ENCODE data around the gene CHGA. TPM values are rescaled to one million over a fixed set of nuclear protein-coding genes. Genes with fewer than 3 reads are reported as not detected.

Gene CHGA
- total RNA-seq, 1 experiment from 2014 or later: 0.17 TPM

DNA sequence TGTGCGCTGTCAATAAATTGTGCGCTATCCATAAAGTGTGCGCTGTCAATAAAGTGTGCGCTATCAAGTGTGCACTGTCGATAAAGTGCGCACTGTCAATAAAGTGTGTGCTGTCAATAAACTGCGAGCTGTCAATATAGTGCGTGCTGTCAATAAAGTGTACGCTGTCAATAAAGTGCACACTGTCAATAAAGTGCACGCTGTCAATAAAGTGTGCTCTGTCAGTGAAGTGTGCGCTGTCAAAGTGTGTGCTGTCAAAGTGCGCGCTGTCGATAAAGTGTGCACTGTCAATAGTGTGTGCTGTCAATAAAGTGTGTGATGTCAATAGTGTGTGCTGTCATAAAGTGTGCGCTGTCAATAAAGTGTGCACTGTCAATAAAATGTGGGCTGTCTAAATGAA, 2.9 kb upstream of the CHGA start:
- H3K4me3 Mint-ChIP-seq (ENCODE audit: low read depth, unreplicated experiment): no peak overlapping the region
- no peaks in the 10 kb centered on the region for H3K4me1 Mint-ChIP-seq (ENCODE audit: low read depth, unreplicated experiment)
- DNase-seq: no peak
- TF ChIP-seq, protein P1, sequence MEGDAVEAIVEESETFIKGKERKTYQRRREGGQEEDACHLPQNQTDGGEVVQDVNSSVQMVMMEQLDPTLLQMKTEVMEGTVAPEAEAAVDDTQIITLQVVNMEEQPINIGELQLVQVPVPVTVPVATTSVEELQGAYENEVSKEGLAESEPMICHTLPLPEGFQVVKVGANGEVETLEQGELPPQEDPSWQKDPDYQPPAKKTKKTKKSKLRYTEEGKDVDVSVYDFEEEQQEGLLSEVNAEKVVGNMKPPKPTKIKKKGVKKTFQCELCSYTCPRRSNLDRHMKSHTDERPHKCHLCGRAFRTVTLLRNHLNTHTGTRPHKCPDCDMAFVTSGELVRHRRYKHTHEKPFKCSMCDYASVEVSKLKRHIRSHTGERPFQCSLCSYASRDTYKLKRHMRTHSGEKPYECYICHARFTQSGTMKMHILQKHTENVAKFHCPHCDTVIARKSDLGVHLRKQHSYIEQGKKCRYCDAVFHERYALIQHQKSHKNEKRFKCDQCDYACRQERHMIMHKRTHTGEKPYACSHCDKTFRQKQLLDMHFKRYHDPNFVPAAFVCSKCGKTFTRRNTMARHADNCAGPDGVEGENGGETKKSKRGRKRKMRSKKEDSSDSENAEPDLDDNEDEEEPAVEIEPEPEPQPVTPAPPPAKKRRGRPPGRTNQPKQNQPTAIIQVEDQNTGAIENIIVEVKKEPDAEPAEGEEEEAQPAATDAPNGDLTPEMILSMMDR (IDR thresholded peaks at IDR 0.05; ENCODE audit: unreplicated experiment): no peak
- H3K36me3 Mint-ChIP-seq (ENCODE audit: insufficient read depth, unreplicated experiment): no peaks in the 10 kb centered on the region
- intact Hi-C loops (cut with micrococcal nuclease; ENCODE audit: unreplicated experiment): no loop called here
- no peaks in the 10 kb centered on the region for H3K9me3 Mint-ChIP-seq (ENCODE audit: low read depth, unreplicated experiment)
- BruUV-seq (replicated peaks): no TSS peak
- no peak overlapping the region for H3K27ac Mint-ChIP-seq (ENCODE audit: unreplicated experiment)
- H3K27me3 Mint-ChIP-seq (ENCODE audit: unreplicated experiment): peaks cover 91% of the 10 kb centered on the region
- CTCF ChIA-PET: no interaction called here

DNA sequence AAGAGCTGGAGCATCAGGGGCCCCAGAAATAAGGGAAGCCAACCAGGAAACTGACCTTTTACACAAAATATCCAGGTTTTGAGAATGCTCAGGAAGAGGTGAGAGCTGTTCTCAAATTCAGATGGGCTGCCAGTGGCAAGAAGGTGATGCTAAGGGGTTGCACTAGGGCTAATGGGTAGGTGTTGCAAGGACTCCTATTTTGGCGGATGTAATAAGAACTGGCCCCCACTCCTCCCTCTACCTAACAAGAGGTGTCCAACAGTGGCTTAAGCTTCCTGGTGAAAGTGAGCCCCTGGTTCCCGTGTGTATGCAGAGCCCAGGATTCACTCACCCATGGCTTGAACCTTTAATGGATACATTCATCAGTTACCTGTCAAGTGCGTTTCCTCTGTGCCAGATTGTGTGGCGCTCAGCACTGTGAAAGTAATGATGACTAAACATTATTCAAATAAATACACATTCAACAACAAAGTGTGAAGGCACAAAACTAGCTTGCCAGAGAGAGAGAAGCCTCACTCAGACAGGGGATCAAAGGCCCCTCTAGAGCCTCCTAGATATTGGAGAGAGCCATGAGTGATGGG, 705 bp upstream of the CHGA start:
- no TSS peak for BruUV-seq (replicated peaks)
- Mint-ChIP-seq H3K4me3 (ENCODE audit: low read depth, unreplicated experiment) (no peak overlapping the region), H3K27me3 (ENCODE audit: unreplicated experiment) (peaks cover 80% of the 10 kb centered on the region), H3K36me3 (ENCODE audit: insufficient read depth, unreplicated experiment) (no peaks in the 10 kb centered on the region), H3K27ac (ENCODE audit: unreplicated experiment) (no peak overlapping the region), H3K9me3 (ENCODE audit: low read depth, unreplicated experiment) (no peaks in the 10 kb centered on the region), H3K4me1 (ENCODE audit: low read depth, unreplicated experiment) (no peaks in the 10 kb centered on the region)
- TF ChIP-seq, protein P1 (IDR thresholded peaks at IDR 0.05; ENCODE audit: unreplicated experiment): no peak
- intact Hi-C loops (cut with micrococcal nuclease; ENCODE audit: unreplicated experiment): no loop called here
- CTCF ChIA-PET: no interaction called here
- DNase-seq: no peak

DNA sequence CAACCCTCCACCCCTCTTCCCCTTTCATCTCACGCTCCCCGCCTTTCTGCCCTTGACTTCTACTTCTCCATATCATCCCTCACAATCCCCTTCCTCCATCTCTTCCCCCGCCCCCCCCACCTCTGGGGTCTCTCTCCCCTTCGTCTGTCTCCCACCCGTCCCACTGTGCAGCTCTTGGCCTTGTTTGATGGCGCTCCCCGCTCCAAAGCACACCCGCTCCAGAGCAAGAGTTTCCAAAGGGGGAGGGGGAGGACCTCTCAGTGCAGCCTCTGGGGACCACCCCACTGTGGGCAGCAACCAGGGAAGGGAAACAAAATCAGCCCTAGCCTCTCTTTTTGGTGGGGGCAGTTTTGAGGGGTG, 774 bp downstream of the CHGA start:
- DNase-seq: no peak
- no peak overlapping the region for H3K27ac Mint-ChIP-seq (ENCODE audit: unreplicated experiment)
- CTCF ChIA-PET: no interaction called here
- BruUV-seq (replicated peaks): no TSS peak
- no peaks in the 10 kb centered on the region for H3K9me3 Mint-ChIP-seq (ENCODE audit: low read depth, unreplicated experiment)
- TF ChIP-seq, protein P1 (IDR thresholded peaks at IDR 0.05; ENCODE audit: unreplicated experiment): no peak
- no peak overlapping the region for H3K4me3 Mint-ChIP-seq (ENCODE audit: low read depth, unreplicated experiment)
- peaks cover 65% of the 10 kb centered on the region for H3K27me3 Mint-ChIP-seq (ENCODE audit: unreplicated experiment)
- H3K4me1 Mint-ChIP-seq (ENCODE audit: low read depth, unreplicated experiment): no peaks in the 10 kb centered on the region
- no peaks in the 10 kb centered on the region for H3K36me3 Mint-ChIP-seq (ENCODE audit: insufficient read depth, unreplicated experiment)
- intact Hi-C loops (cut with micrococcal nuclease; ENCODE audit: unreplicated experiment): no loop called here

DNA sequence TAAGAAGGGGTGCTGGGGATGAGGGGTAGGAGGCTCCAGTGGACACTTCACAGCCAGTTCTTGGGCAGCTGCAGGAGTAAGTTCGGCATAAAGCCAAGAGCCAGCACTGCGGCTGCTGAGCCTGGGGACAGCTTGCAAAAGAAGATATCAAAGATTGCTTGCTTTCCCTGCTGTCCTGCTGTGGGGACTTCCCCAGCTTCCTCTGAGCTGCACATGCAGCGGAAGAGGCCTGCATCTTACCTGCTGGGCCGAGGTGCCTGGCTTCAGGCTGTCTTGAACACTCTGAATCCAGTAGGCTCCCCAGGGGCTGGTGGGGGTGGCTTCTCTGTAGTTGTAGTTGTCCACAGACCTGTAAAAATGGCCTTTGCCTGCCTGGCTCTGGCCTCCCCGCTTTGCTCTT, 1.3 kb downstream of the CHGA start:
- H3K4me3 Mint-ChIP-seq (ENCODE audit: low read depth, unreplicated experiment): no peak overlapping the region

More for the DNA sequence above, 1.3 kb downstream of the CHGA start:
- Mint-ChIP-seq H3K4me1 (ENCODE audit: low read depth, unreplicated experiment) (no peaks in the 10 kb centered on the region), H3K9me3 (ENCODE audit: low read depth, unreplicated experiment) (no peaks in the 10 kb centered on the region), H3K27ac (ENCODE audit: unreplicated experiment) (no peak overlapping the region), H3K27me3 (ENCODE audit: unreplicated experiment) (peaks cover 60% of the 10 kb centered on the region), H3K36me3 (ENCODE audit: insufficient read depth, unreplicated experiment) (no peaks in the 10 kb centered on the region)
- no TSS peak for BruUV-seq (replicated peaks)
- CTCF ChIA-PET: no interaction called here
- intact Hi-C loops (cut with micrococcal nuclease; ENCODE audit: unreplicated experiment): no loop called here
- TF ChIP-seq, protein P1 (IDR thresholded peaks at IDR 0.05; ENCODE audit: unreplicated experiment): no peak
- no peak for DNase-seq
